GM19023 (cell line): ENCODE results near the gene GPC1.

Source experiments
- ATAC-seq: cut with Tn5 transposase; IDR thresholded peaks from one replicate; pipeline ENCODE4 v1.9.1; 2021; ENCODE audit warnings: mild to moderate bottlenecking, moderate library complexity; ENCODE audit not compliant: unreplicated experiment

Gene GPC1

GRCh38 chr2:240411261-240412160, 24.0 kb upstream of the GPC1 start:
- no peak for ATAC-seq

GRCh38 chr2:240412211-240412861, 23.1 kb upstream of the GPC1 start:
- no peak for ATAC-seq

GRCh38 chr2:240412975-240413812, 22.3 kb upstream of the GPC1 start:
- no peak for ATAC-seq

- no peak for ATAC-seq
Observed at GRCh38 chr2:240413813-240414429, 21.5 kb upstream of the GPC1 start.

- no peak for ATAC-seq
Observed at GRCh38 chr2:240416821-240417220, 18.6 kb upstream of the GPC1 start.

- no peak for ATAC-seq
Observed at GRCh38 chr2:240418311-240418710, 17.2 kb upstream of the GPC1 start.

GRCh38 chr2:240419271-240419670, 16.2 kb upstream of the GPC1 start:
- no peak for ATAC-seq

- no peak for ATAC-seq
Observed at GRCh38 chr2:240419723-240420122, 15.7 kb upstream of the GPC1 start.

- ATAC-seq, result no peak
Observed at GRCh38 chr2:240420206-240421104, 15.0 kb upstream of the GPC1 start.

- no peak for ATAC-seq
Observed at GRCh38 chr2:240421381-240421780, 14.1 kb upstream of the GPC1 start.

- no peak for ATAC-seq
Observed at GRCh38 chr2:240422658-240423329, 12.7 kb upstream of the GPC1 start.

- no peak for ATAC-seq
Observed at GRCh38 chr2:240423788-240424191, 11.7 kb upstream of the GPC1 start.

GRCh38 chr2:240424341-240425235, 10.9 kb upstream of the GPC1 start:
- ATAC-seq, result no peak

GRCh38 chr2:240425236-240425615, 10.2 kb upstream of the GPC1 start:
- no peak for ATAC-seq

GRCh38 chr2:240425697-240426096, 9.8 kb upstream of the GPC1 start:
- ATAC-seq, result no peak

GRCh38 chr2:240426845-240427721, 8.4 kb upstream of the GPC1 start:
- ATAC-seq, result no peak

GRCh38 chr2:240427729-240428128, 7.7 kb upstream of the GPC1 start:
- no peak for ATAC-seq
